ENCODE results near the gene ANXA8L1. TPM values are rescaled to one million over a fixed set of nuclear protein-coding genes. Genes with fewer than 3 reads are reported as not detected.

The ANXA8L1 gene
- total and polyA plus RNA-seq, 2 of the 4 experiments (the other 2 are of a cell fraction), result 0.18 to 0.32 TPM

DNA sequence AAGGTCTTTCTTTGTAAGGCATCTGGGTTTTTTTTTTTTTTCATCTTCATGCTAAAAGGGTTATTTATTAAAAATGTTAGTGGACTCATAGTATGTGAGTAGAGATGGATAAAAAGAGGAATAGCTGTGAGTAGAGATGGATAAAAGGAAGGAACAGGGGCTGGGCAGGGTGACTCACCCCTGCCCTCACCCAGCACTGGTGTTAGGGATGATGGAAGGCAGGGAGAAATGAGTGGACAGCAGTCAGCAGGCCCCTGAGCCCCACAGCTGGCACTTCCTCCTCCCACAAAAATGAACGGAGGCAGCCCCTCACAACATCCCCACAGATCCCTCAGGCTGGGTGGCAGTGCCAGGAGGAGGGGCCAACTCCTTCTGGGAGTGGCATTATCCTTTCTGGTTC is 49.5 kb upstream of the ANXA8L1 start:
- Histone ChIP-seq H3K27ac (ENCODE audit: insufficient read depth, low read length) (no peak overlapping the region), H3K4me1 (ENCODE audit: control insufficient read depth, insufficient read depth, low read length) (peaks cover 5% of the 10 kb centered on the region; the same call in 1 of the 2 replicates), H4K20me1 (ENCODE audit: insufficient read depth, low read length) (no peaks in the 10 kb centered on the region), H3K27me3 (ENCODE audit: control insufficient read depth, insufficient read depth, low read length) (peaks cover 3% of the 10 kb centered on the region; the same call in 1 of the 2 replicates), H4K5ac (ENCODE audit: low read depth, low read length) (no peak overlapping the region), H3K56ac (ENCODE audit: extremely low read depth, insufficient read depth, low read length) (no peak overlapping the region), H4K8ac (ENCODE audit: low read depth in 2 of 2, low read length in 2 of 2) (no peak overlapping the region), H2BK20ac (ENCODE audit: low read depth, low read length) (0 out of 2 replicates have a peak overlapping the region, but pooled peaks have one; percentile 20), H2AFZ (replicated peaks; ENCODE audit: low read length, poor library complexity) (peak overlapping the region; percentile 26), H2BK5ac (ENCODE audit: low read depth, low read length, poor library complexity, severe bottlenecking) (peak overlapping the region; percentile 5), H3K9me1 (ENCODE audit: insufficient read depth, low read length) (peaks cover 5% of the 10 kb centered on the region; the same call in 1 of the 2 replicates), H3K18ac (ENCODE audit: low read depth, low read length) (no peak overlapping the region), H2AK9ac (replicated peaks; ENCODE audit: low read depth, low read length, poor library complexity) (no peak overlapping the region), H4K91ac (ENCODE audit: insufficient read depth, low read depth, low read length) (no peak overlapping the region), H2AK5ac (ENCODE audit: low read depth, low read length) (no peak overlapping the region), H3K36me3 (ENCODE audit: control insufficient read depth, insufficient read depth, low read length) (no peaks in the 10 kb centered on the region), H3K9me3 (ENCODE audit: control insufficient read depth, insufficient read depth, low read length) (no peaks in the 10 kb centered on the region), H3K79me1 (ENCODE audit: low read depth in 1 of 2, low read length in 2 of 2) (no peaks in the 10 kb centered on the region), H2BK15ac (ENCODE audit: low read depth, low read length) (no peak overlapping the region), H3K4ac (ENCODE audit: low read depth, low read length) (peak overlapping the region; percentile 31), H2BK120ac (ENCODE audit: low read depth, low read length) (no peak overlapping the region), H3K14ac (replicated peaks; ENCODE audit: low read depth, low read length) (no peak overlapping the region), H3K23ac (ENCODE audit: low read depth, low read length) (no peak overlapping the region), H3K4me2 (ENCODE audit: low read depth, low read length) (no peak overlapping the region), H3K9ac (ENCODE audit: low read depth, low read length) (no peak overlapping the region), H3K4me3 (ENCODE audit: insufficient read depth, low read depth, low read length) (no peak overlapping the region)
- ChIA-PET CTCF (interaction anchor here (1.0 to 1.5 kb wide), 2 partner anchors 93 to 97 kb away, joined by 3 read pairs; no protein-coding TSS in a partner anchor), POLR2A (ENCODE audit: unreplicated experiment) (no interaction called here)
- ATAC-seq (ENCODE audit: low read depth) (0 out of 2 replicates have a peak, but pooled peaks have one; percentile 28), DNase-seq (peak; percentile 11)
- TF ChIP-seq RFX5 (IDR thresholded peaks at IDR 0.05; ENCODE audit: low read depth, low read length) (no peak), CHD1 (IDR thresholded peaks at IDR 0.05; ENCODE audit: low read depth, low read length) (no peak), BHLHE40 (IDR thresholded peaks at IDR 0.05; ENCODE audit: low read depth, low read length) (no peak), MXI1 (IDR thresholded peaks at IDR 0.05; ENCODE audit: borderline replicate concordance, low read depth, low read length) (no peak), USF2 (IDR thresholded peaks at IDR 0.05; ENCODE audit: low read depth, low read length) (no peak), NFE2L2 (IDR thresholded peaks at IDR 0.05; ENCODE audit: low read depth, low read length) (no peak), RAD21 (IDR thresholded peaks at IDR 0.05; ENCODE audit: low read length) (no peak), FOS (IDR thresholded peaks at IDR 0.05; ENCODE audit: low read depth, low read length) (no peak), POLR2A (IDR thresholded peaks at IDR 0.05; ENCODE audit: low read depth, low read length) (no peak), MAFK (IDR thresholded peaks at IDR 0.05; ENCODE audit: low read depth, low read length) (no peak), RCOR1 (IDR thresholded peaks at IDR 0.05; ENCODE audit: insufficient replicate concordance, low read length) (no peak), SMC3 (IDR thresholded peaks at IDR 0.05; ENCODE audit: low read depth, low read length) (no peak), MAZ (IDR thresholded peaks at IDR 0.05; ENCODE audit: borderline replicate concordance, low read depth, low read length) (no peak), CEBPB (IDR thresholded peaks at IDR 0.05; ENCODE audit: low read depth, low read length) (no peak)
- TF ChIP-seq, protein P1, sequence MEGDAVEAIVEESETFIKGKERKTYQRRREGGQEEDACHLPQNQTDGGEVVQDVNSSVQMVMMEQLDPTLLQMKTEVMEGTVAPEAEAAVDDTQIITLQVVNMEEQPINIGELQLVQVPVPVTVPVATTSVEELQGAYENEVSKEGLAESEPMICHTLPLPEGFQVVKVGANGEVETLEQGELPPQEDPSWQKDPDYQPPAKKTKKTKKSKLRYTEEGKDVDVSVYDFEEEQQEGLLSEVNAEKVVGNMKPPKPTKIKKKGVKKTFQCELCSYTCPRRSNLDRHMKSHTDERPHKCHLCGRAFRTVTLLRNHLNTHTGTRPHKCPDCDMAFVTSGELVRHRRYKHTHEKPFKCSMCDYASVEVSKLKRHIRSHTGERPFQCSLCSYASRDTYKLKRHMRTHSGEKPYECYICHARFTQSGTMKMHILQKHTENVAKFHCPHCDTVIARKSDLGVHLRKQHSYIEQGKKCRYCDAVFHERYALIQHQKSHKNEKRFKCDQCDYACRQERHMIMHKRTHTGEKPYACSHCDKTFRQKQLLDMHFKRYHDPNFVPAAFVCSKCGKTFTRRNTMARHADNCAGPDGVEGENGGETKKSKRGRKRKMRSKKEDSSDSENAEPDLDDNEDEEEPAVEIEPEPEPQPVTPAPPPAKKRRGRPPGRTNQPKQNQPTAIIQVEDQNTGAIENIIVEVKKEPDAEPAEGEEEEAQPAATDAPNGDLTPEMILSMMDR (conservative IDR thresholded peaks at IDR 0.05; ENCODE audit: low read depth, low read length), result no peak
- TF ChIP-seq, protein P2, sequence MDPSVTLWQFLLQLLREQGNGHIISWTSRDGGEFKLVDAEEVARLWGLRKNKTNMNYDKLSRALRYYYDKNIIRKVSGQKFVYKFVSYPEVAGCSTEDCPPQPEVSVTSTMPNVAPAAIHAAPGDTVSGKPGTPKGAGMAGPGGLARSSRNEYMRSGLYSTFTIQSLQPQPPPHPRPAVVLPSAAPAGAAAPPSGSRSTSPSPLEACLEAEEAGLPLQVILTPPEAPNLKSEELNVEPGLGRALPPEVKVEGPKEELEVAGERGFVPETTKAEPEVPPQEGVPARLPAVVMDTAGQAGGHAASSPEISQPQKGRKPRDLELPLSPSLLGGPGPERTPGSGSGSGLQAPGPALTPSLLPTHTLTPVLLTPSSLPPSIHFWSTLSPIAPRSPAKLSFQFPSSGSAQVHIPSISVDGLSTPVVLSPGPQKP (IDR thresholded peaks at IDR 0.05; ENCODE audit: borderline replicate concordance, low read depth, low read length), result no peak
- in situ Hi-C loops (cut with MboI; ENCODE audit: low sequenced_read_pairs), result no loop called here
- no TSS peak for BruUV-seq (replicated peaks)
- dilution Hi-C loops (cut with HindIII; ENCODE audit: low sequenced_read_pairs, unreplicated experiment), result no loop called here
- intact Hi-C loops (cut with micrococcal nuclease), result no loop called here
- WGBS, 2 experiments (ENCODE audit: extremely low coverage in 2 of 2, insufficient read length in 1 of 2), result no CpG with 5 or more reads among the region's 1 CpG
